Caco-2 (cell line): ENCODE data around the gene TRIP13. TPM values are rescaled to one million over a fixed set of nuclear protein-coding genes. Genes with fewer than 3 reads are reported as not detected.

ENCODE experiments used
- BruUV-seq: library from RNA; stranded (reverse); fragments of 400-500 nt; replicated peaks from 2 replicates; lab custom pipeline; 2021; lab: Mats Ljungman, UMichigan
- CTCF ChIA-PET: fragments of 300-600 bp; sonication (Branson Sonifier 250); formaldehyde crosslinking; loops from one replicate; lab custom pipeline; 2022; ENCODE audit warnings: antibody characterized with exemption; lab: Charles Lee
- POLR2A ChIA-PET: fragments of 300-600 bp; sonication (Branson Sonifier 250); formaldehyde crosslinking; loops from one replicate; lab custom pipeline; 2022; ENCODE audit warnings: antibody characterized with exemption; lab: Charles Lee
- DNase-seq, 2 experiments: peaks; one replicate each; pipeline versions ENCODE4 v3.0.0 to v3.0.0-alpha.2; 2020 to 2022
- H3K27me3 ChIP-seq: replicated peaks from 2 replicates; pipeline ENCODE4 v1.6.0; 2011; ENCODE audit warnings: low read length; ENCODE audit not compliant: control insufficient read depth, insufficient read depth
- H3K36me3 ChIP-seq: 2 replicates; pipeline ENCODE4 v1.5.1; 2011; ENCODE audit warnings: low read length; ENCODE audit not compliant: control insufficient read depth, insufficient read depth
- H3K4me1 ChIP-seq: fragments of 250-450 bp; sonication (Bioruptor Pico); 2 replicates; pipeline ENCODE4 v1.5.1; 2020; ENCODE audit warnings: mild to moderate bottlenecking
- H3K4me3 ChIP-seq: 2 replicates; pipeline ENCODE4 v1.5.1; 2011; ENCODE audit warnings: low read depth, mild to moderate bottlenecking, control low read depth, low read length
- H3K9me3 ChIP-seq: fragments of 250-450 bp; sonication (Bioruptor Pico); 2 replicates; pipeline ENCODE4 v1.5.1; 2020; ENCODE audit warnings: mild to moderate bottlenecking, moderate library complexity
- H3K27ac Mint-ChIP-seq: one replicate; pipeline ENCODE4 v1.8.0; 2022; ENCODE audit warnings: mixed read lengths; ENCODE audit not compliant: unreplicated experiment
- H3K27me3 Mint-ChIP-seq: one replicate; pipeline ENCODE4 v1.8.0; 2022; ENCODE audit warnings: mixed read lengths; ENCODE audit not compliant: insufficient read depth, unreplicated experiment
- H3K36me3 Mint-ChIP-seq: one replicate; pipeline ENCODE4 v1.8.0; 2022; ENCODE audit warnings: mild to moderate bottlenecking, mixed read lengths; ENCODE audit not compliant: insufficient read depth, unreplicated experiment
- H3K4me1 Mint-ChIP-seq: one replicate; pipeline ENCODE4 v1.8.0; 2022; ENCODE audit warnings: low read depth, mixed read lengths; ENCODE audit not compliant: unreplicated experiment
- H3K4me3 Mint-ChIP-seq: one replicate; pipeline ENCODE4 v1.8.0; 2022; ENCODE audit warnings: mild to moderate bottlenecking, moderate library complexity, mixed read lengths; ENCODE audit not compliant: unreplicated experiment
- H3K9me3 Mint-ChIP-seq: one replicate; pipeline ENCODE4 v1.8.0; 2022; ENCODE audit warnings: mixed read lengths; ENCODE audit not compliant: unreplicated experiment
- intact Hi-C: fragments of 100-400 bp; cut with micrococcal nuclease; formaldehyde crosslinking; loops from one replicate; pipeline ENCODE4 v1.10.0; 2022; ENCODE audit not compliant: unreplicated experiment
- total RNA-seq: library from RNA; stranded (reverse); gene quantifications from 2 replicates; pipeline ENCODE4 v1.2.3, GENCODE V29; 2022
- TF ChIP-seq, protein P1 (sequence below), 2 experiments: fragments of 200-600 bp in 1 of 2; IDR thresholded peaks; 1 replicate in 1 of 2; 2 replicates in 1 of 2; pipeline versions ENCODE4 v1.5.1 to v1.8.0; 2011 to 2022; ENCODE audit warnings: antibody characterized with exemption in 1 of 2, control low read depth in 1 of 2, inconsistent platforms in 1 of 2, low read depth in 1 of 2, low read length in 1 of 2, mild to moderate bottlenecking in 1 of 2, moderate library complexity in 1 of 2; ENCODE audit not compliant: insufficient read depth in 1 of 2, severe bottlenecking in 1 of 2, unreplicated experiment in 1 of 2

Gene TRIP13
- total RNA-seq, 1 experiment from 2014 or later = 42.5 TPM

DNA sequence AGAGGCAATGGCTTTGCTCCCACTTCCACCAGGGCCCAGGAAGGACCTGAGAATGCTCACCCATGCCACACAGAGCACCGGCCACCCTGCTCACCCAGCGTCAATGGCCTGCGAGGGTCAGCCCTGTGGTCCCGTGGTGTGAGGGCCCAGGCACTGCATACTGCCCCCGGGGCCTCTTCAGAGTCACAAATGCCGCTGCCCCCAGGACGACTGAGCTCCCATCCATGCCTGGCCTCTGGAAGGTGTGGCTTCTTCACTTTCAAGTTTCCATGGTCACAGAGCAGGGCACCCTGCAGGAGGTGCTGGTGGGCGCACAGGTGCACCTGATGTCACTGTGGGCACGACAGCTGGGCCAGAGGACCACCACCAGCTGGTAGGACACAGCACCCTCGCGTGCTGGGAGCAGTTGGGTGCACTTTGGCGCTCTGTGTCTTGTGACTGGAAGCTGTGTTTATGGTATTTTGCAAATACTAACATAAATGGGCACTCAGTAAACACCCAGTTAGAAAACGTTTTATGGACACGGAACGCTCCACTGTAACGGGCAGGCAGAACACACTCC, 29.4 kb upstream of the TRIP13 start:
- Histone ChIP-seq H3K36me3 (peaks cover 6% of the 10 kb centered on the region), H3K4me3 (no peak overlapping the region), H3K4me1 (peaks cover 18% of the 10 kb centered on the region; the same call in 1 of the 2 replicates), H3K9me3 (no peaks in the 10 kb centered on the region), H3K27me3 (no peaks in the 10 kb centered on the region)
- no peak overlapping the region for H3K27ac Mint-ChIP-seq
- H3K4me3 Mint-ChIP-seq = no peak overlapping the region
- no TSS peak for BruUV-seq
- POLR2A ChIA-PET = no interaction called here
- H3K36me3 Mint-ChIP-seq = peaks cover 70% of the 10 kb centered on the region
- CTCF ChIA-PET = interaction anchor here (0.7 kb wide), 1 partner anchor 341 kb away, joined by 3 read pairs; no protein-coding TSS in a partner anchor
- intact Hi-C loops = no loop called here
- H3K9me3 Mint-ChIP-seq = no peaks in the 10 kb centered on the region
- TF ChIP-seq, protein P1, sequence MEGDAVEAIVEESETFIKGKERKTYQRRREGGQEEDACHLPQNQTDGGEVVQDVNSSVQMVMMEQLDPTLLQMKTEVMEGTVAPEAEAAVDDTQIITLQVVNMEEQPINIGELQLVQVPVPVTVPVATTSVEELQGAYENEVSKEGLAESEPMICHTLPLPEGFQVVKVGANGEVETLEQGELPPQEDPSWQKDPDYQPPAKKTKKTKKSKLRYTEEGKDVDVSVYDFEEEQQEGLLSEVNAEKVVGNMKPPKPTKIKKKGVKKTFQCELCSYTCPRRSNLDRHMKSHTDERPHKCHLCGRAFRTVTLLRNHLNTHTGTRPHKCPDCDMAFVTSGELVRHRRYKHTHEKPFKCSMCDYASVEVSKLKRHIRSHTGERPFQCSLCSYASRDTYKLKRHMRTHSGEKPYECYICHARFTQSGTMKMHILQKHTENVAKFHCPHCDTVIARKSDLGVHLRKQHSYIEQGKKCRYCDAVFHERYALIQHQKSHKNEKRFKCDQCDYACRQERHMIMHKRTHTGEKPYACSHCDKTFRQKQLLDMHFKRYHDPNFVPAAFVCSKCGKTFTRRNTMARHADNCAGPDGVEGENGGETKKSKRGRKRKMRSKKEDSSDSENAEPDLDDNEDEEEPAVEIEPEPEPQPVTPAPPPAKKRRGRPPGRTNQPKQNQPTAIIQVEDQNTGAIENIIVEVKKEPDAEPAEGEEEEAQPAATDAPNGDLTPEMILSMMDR (IDR thresholded peaks at IDR 0.05; ENCODE audit: insufficient read depth in 1 of 2, low read depth in 1 of 2, low read length in 1 of 2, severe bottlenecking in 1 of 2, unreplicated experiment in 1 of 2) = no peak
- no peak for DNase-seq
- no peaks in the 10 kb centered on the region for H3K4me1 Mint-ChIP-seq
- no peaks in the 10 kb centered on the region for H3K27me3 Mint-ChIP-seq

DNA sequence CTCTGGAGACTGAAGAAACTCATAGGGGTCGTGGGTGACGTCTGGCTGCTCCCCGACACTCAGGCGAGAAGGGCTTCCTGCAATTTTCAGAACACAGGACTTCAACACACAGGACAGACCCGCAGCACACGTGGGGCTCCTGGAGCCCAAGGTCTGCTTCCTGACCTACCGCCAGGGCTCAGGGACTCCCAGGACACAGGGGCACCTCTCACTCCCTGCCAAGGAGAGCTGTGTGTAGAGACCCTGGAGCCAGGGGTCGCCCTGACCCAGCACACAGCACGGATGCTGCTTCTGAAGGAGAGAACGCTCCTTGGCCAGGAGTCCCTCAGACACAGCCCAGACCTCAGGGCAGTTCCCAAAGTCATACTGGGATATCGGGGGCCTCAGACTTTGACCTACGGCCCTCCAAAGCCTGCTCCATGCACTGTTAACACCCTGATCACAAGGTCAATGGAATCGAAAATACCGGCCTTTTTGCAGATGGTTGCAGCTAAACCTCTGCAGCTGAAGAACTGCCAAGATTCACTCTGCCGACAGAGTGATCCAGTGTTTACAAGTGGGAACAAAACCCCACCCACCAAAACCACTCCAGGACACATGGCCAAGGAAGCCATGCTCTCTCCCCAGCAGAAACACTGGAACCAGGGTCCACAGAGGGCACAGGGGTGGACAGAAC, 28.1 kb upstream of the TRIP13 start:
- no peak overlapping the region for H3K27ac Mint-ChIP-seq
- TF ChIP-seq, protein P1 (IDR thresholded peaks at IDR 0.05; ENCODE audit: insufficient read depth in 1 of 2, low read depth in 1 of 2, low read length in 1 of 2, severe bottlenecking in 1 of 2, unreplicated experiment in 1 of 2) = no peak
- H3K4me1 ChIP-seq = peaks cover 14% of the 10 kb centered on the region; the same call in 1 of the 2 replicates
- ChIA-PET CTCF (interaction anchor here (1.1 kb wide), 1 partner anchor 38 kb away, joined by 3 read pairs; no protein-coding TSS in a partner anchor), POLR2A (no interaction called here)
- H3K4me3 Mint-ChIP-seq = no peak overlapping the region
- intact Hi-C loops = no loop called here
- H3K9me3 Mint-ChIP-seq = no peaks in the 10 kb centered on the region
- peak in 1 of 2 experiments; percentile 23 for DNase-seq
- H3K9me3 ChIP-seq = no peaks in the 10 kb centered on the region
- peaks cover 80% of the 10 kb centered on the region for H3K36me3 Mint-ChIP-seq
- no peaks in the 10 kb centered on the region for H3K27me3 Mint-ChIP-seq
- H3K36me3 ChIP-seq = peaks cover 6% of the 10 kb centered on the region
- H3K4me3 ChIP-seq = no peak overlapping the region
- no TSS peak for BruUV-seq
- H3K4me1 Mint-ChIP-seq = no peaks in the 10 kb centered on the region
- no peaks in the 10 kb centered on the region for H3K27me3 ChIP-seq

DNA sequence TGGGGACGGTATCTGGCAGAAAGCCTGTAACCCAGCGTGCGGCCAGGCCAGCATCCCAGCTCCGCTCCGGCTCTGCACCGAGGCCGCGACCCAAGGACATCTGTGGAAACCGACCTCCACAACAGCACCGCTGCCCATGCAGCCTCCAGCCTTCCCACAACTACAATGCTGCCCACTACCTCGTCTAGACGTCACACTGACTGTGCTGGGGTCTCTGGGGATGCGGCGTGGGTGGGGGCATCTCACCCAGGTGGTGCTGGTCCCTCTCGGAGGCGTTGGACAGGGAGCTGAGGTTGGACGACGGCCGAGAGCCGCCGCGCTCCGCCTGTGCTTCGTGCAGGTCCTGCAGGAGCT, 27.5 kb upstream of the TRIP13 start:
- H3K4me1 Mint-ChIP-seq = no peaks in the 10 kb centered on the region
- H3K9me3 Mint-ChIP-seq = no peaks in the 10 kb centered on the region
- no peaks in the 10 kb centered on the region for H3K9me3 ChIP-seq
- no peaks in the 10 kb centered on the region for H3K27me3 Mint-ChIP-seq
- H3K4me3 Mint-ChIP-seq = no peak overlapping the region
- no TSS peak for BruUV-seq
- peaks cover 85% of the 10 kb centered on the region for H3K36me3 Mint-ChIP-seq
- peaks cover 9% of the 10 kb centered on the region; the same call in 1 of the 2 replicates for H3K4me1 ChIP-seq
- intact Hi-C loops = no loop called here
- TF ChIP-seq, protein P1 (IDR thresholded peaks at IDR 0.05; ENCODE audit: insufficient read depth in 1 of 2, low read depth in 1 of 2, low read length in 1 of 2, severe bottlenecking in 1 of 2, unreplicated experiment in 1 of 2) = no peak
- ChIA-PET POLR2A (no interaction called here), CTCF (interaction anchor here (1.1 kb wide), 1 partner anchor 38 kb away, joined by 3 read pairs; no protein-coding TSS in a partner anchor)
- no peak overlapping the region for H3K27ac Mint-ChIP-seq
- H3K4me3 ChIP-seq = no peak overlapping the region
- H3K36me3 ChIP-seq = peaks cover 6% of the 10 kb centered on the region
- H3K27me3 ChIP-seq = no peaks in the 10 kb centered on the region
- peak in 1 of 2 experiments; percentile 34 for DNase-seq
